Gastroesophageal sphincter (tissue), 4 donors: ENCODE results near the gene GTF3C1. TPM values are rescaled to one million over a fixed set of nuclear protein-coding genes. Genes with fewer than 3 reads are reported as not detected.

Experiments used
- ATAC-seq: fragments of 150-250 bp; one replicate; pipeline ENCODE4 v1.9.1; 2016; ENCODE audit warnings: mild to moderate bottlenecking, moderate library complexity
- H3K27ac ChIP-seq, 4 donors: fragments of 200-600 bp; sonication (generic) in 3 of 4; 1 replicate in 3 of 4; 2 replicates in 1 of 4; pipeline ENCODE4 v1.5.1; 2016 to 2019
- H3K27me3 ChIP-seq: fragments of 200-600 bp; sonication (generic); one replicate; pipeline ENCODE4 v1.5.1; 2019
- H3K36me3 ChIP-seq, 2 donors: fragments of 200-600 bp; sonication (generic); one replicate each; pipeline ENCODE4 v1.5.1; 2019; ENCODE audit warnings: control low read depth in 1 of 2
- H3K4me1 ChIP-seq, 3 donors: fragments of 200-600 bp; sonication (generic); 1 replicate in 2 of 3; 2 replicates in 1 of 3; pipeline ENCODE4 v1.5.1; 2016 to 2019; ENCODE audit warnings: control low read depth in 2 of 3
- H3K4me3 ChIP-seq, 2 donors: fragments of 200-600 bp; sonication (generic); one replicate each; pipeline ENCODE4 v1.5.1; 2019; ENCODE audit warnings: mild to moderate bottlenecking in 1 of 2, moderate library complexity in 1 of 2
- H3K9me3 ChIP-seq, 3 donors: fragments of 200-600 bp; sonication (generic); one replicate each; pipeline ENCODE4 v1.5.1; 2017 to 2019; ENCODE audit warnings: control low read depth in 2 of 3
- EP300 ChIP-seq: sonication (generic); formaldehyde crosslinking; IDR thresholded peaks from one replicate; pipeline ENCODE4 v1.6.1; 2017; ENCODE audit warnings: antibody characterized with exemption, mild to moderate bottlenecking
- POLR2A ChIP-seq, 2 donors: fragments of 450-650 bp; IDR thresholded peaks; one replicate each; pipeline ENCODE4 v1.6.1; 2017; ENCODE audit warnings: antibody characterized with exemption in 2 of 2, mild to moderate bottlenecking in 2 of 2, moderate library complexity in 1 of 2
- POLR2AphosphoS5 ChIP-seq: sonication (generic); formaldehyde crosslinking; IDR thresholded peaks from one replicate; pipeline ENCODE4 v1.6.1; 2017; ENCODE audit warnings: antibody characterized with exemption
- WGBS, 2 donors: methylation state at CpG; one replicate each; pipeline ENCODE4 v1.1.5; 2018; ENCODE audit warnings: low coverage in 1 of 2; 5-methylcytosine and 5-hydroxymethylcytosine counted together
- total RNA-seq, 4 donors: library from RNA; depleted of rRNA; stranded (reverse); fragments of >200 nt; gene quantifications; one replicate each; pipeline ENCODE4 v1.1.0, GENCODE V29; 2016
- TF ChIP-seq, protein P1 (sequence below), 4 experiments: fragments of 200-600 bp in 2 of 4; fragments of 450-650 bp in 2 of 4; sonication (generic) in 1 of 4; IDR thresholded peaks; one replicate each; pipeline ENCODE4 v1.5.1; 2017 to 2019; ENCODE audit warnings: antibody characterized with exemption in 4 of 4, mild to moderate bottlenecking in 2 of 4, moderate library complexity in 2 of 4

The GTF3C1 gene
- total RNA-seq, 4 donors from 2014 or later: 37.0 to 57.8 (median 49.1) TPM

DNA sequence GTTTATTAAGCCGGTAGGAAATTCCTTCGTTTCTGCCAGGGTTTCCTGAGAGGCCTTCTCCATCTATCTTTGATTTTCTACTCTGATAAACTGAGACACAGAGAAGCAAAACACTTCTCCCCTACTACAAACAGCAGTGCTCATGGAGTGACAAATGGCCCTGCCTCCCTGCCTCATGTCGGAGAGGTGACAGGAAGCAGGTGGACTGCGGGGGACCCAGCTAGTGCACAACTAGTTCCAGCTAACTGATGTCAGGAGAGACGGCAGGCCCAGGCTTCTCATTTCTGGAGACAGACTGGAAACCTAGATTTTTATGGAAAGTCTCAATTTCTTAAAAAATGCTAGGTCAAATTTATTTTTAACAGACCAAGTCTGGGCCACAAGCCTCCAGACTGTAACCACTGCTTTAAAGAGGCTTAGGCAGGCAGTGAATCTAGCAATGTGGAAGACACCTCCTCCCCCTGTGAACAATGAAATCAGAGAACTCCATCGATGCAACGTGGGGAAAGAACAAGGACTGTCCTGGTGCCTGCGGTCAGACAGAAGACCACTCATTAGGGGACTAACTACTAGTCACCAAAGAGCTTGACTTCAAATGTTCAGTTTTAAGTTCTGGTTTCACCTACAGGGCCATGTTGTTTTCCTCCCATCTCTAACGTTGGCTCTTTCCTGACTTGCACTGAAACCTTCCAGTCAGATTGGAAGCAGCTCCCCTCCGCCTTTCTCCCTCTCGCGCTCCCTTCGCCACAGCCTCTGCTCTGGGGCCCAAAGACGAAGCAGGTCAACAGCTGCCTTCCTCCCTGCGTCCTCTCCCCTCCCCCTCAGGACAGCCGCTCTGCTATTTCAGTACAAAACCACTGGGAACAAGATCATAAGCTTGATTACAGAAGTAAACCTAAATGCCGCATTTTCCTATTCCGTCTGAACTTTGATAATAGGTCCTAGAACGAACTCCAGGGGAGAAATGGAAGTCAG is 17.6 kb downstream of the GTF3C1 start:
- no peak overlapping the region for H3K4me3 ChIP-seq
- TF ChIP-seq EP300 (no peak), POLR2A (IDR thresholded peaks at IDR 0.05) (no peak), POLR2AphosphoS5 (no peak)
- TF ChIP-seq, protein P1, sequence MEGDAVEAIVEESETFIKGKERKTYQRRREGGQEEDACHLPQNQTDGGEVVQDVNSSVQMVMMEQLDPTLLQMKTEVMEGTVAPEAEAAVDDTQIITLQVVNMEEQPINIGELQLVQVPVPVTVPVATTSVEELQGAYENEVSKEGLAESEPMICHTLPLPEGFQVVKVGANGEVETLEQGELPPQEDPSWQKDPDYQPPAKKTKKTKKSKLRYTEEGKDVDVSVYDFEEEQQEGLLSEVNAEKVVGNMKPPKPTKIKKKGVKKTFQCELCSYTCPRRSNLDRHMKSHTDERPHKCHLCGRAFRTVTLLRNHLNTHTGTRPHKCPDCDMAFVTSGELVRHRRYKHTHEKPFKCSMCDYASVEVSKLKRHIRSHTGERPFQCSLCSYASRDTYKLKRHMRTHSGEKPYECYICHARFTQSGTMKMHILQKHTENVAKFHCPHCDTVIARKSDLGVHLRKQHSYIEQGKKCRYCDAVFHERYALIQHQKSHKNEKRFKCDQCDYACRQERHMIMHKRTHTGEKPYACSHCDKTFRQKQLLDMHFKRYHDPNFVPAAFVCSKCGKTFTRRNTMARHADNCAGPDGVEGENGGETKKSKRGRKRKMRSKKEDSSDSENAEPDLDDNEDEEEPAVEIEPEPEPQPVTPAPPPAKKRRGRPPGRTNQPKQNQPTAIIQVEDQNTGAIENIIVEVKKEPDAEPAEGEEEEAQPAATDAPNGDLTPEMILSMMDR (IDR thresholded peaks at IDR 0.05): no peak
- H3K27me3 ChIP-seq: no peaks in the 10 kb centered on the region
- H3K4me1 ChIP-seq: no peaks in the 10 kb centered on the region
- H3K9me3 ChIP-seq: no peaks in the 10 kb centered on the region
- H3K27ac ChIP-seq: no peak overlapping the region
- peaks cover 3 to 100% of the 10 kb centered on the region in 2 donors for H3K36me3 ChIP-seq
- WGBS, 2 donors: 54 to 64% methylated on average over 10 to 17 of the region's 19 CpGs
- no peak for ATAC-seq

DNA sequence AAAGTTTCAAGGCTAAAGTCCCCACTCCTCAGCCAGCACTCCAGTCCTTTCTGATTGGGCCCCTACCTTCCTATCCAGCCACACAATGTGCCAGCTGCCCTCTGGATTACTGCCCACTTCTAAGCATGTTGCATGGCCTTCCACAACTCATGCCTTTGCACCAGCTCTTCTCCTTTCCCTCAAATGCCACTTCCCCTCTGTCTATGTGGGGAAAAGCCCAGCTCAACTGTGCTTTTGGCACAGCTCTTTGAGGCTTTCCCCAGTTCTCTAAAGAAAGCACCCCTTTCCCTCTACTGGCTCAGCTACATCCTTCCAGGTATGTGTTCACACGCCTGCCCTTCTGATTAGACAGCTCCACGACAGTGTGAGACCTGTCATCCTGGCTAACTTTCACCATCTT is 18.5 kb downstream of the GTF3C1 start:
- Histone ChIP-seq H3K4me1 (no peaks in the 10 kb centered on the region), H3K9me3 (no peaks in the 10 kb centered on the region), H3K36me3 (peaks cover 3 to 100% of the 10 kb centered on the region in 2 donors), H3K4me3 (no peak overlapping the region), H3K27me3 (no peaks in the 10 kb centered on the region), H3K27ac (no peak overlapping the region)
- WGBS, 2 donors: no CpG with 5 or more reads among the region's 2 CpGs
- no peak for ATAC-seq
- TF ChIP-seq POLR2AphosphoS5: no peak
- TF ChIP-seq, protein P1 (IDR thresholded peaks at IDR 0.05): no peak
- no peak for TF ChIP-seq EP300
- TF ChIP-seq POLR2A (IDR thresholded peaks at IDR 0.05): no peak

DNA sequence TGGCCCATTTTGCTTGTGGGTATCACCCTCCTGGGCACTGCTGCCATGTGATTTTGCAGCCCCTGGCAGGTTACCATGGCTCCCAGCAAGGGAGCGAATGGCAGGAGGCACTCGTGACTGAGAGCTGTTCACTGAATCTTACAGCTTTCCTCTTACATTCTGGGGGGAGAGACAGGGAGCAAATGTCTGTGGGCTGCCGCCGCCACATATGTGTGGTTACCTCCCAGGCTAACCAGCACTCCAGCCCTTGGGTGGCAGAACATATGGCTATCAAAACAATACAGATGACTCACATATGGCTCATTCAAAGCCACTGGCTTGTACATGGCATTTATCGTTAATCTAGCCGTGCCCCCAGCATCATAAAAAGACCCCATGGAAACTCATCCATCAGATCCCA is 19.8 kb downstream of the GTF3C1 start:
- TF ChIP-seq EP300 (no peak), POLR2A (IDR thresholded peaks at IDR 0.05) (no peak), POLR2AphosphoS5 (no peak)
- TF ChIP-seq, protein P1 (IDR thresholded peaks at IDR 0.05): no peak
- H3K4me3 ChIP-seq: no peak overlapping the region
- ATAC-seq: no peak
- H3K36me3 ChIP-seq: peaks cover 3 to 100% of the 10 kb centered on the region in 2 donors
- WGBS, 2 donors: 86% methylated on average over 4 of the region's 6 CpGs; no CpG with 5 or more reads in 1 of the 2 donors
- no peak overlapping the region for H3K27ac ChIP-seq
- H3K9me3 ChIP-seq: peaks cover 0 to 7% (median 0%) of the 10 kb centered on the region in 3 donors
- H3K4me1 ChIP-seq: no peaks in the 10 kb centered on the region
- no peaks in the 10 kb centered on the region for H3K27me3 ChIP-seq

DNA sequence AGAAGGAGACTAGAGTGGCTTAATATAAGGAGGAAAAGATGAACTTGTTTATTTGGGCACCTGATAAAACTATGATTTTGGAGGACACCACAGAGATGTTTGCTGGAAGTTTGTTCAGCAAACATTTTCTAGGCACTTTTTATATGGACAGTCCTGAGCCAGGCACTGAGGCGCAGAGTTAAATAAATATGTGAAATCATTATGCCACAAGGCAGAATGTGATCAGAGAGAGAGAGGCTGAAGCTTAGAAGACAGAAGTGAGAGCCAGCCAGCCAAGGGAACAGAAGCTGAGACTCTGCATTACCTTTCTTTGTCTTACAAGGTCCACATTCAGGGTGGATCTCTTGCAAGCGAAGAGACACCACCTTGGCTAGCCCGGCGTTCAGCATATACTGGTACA is 21.4 kb downstream of the GTF3C1 start:
- Histone ChIP-seq H3K36me3 (peaks cover 3 to 100% of the 10 kb centered on the region in 2 donors), H3K9me3 (peaks cover 0 to 10% (median 0%) of the 10 kb centered on the region in 3 donors), H3K4me3 (no peak overlapping the region), H3K27ac (no peak overlapping the region), H3K27me3 (no peaks in the 10 kb centered on the region), H3K4me1 (no peaks in the 10 kb centered on the region)
- 89 to 99% methylated on average over 1 to 4 of the region's 4 CpGs for WGBS, 2 donors
- TF ChIP-seq, protein P1 (IDR thresholded peaks at IDR 0.05): no peak
- no peak for TF ChIP-seq POLR2AphosphoS5
- TF ChIP-seq POLR2A (IDR thresholded peaks at IDR 0.05): no peak
- no peak for TF ChIP-seq EP300
- no peak for ATAC-seq
